Bronchial epithelial cell (primary cell): ENCODE results near the gene NUP54. TPM values are rescaled to one million over a fixed set of nuclear protein-coding genes. Genes with fewer than 3 reads are reported as not detected.

Source experiments
- DNase-seq: peaks from one replicate; pipeline ENCODE4 v3.0.0-alpha.2; 2010; ENCODE audit warnings: low read depth
- FAIRE-seq: peaks from 2 replicates; lab custom pipeline; 2011; peaks lifted over from hg19 to GRCh38; lab: Jason Lieb, UNC
- H3K27me3 ChIP-seq: 2 replicates; pipeline ENCODE4 v1.5.1; 2011; ENCODE audit warnings: low read length; ENCODE audit not compliant: control insufficient read depth, insufficient read depth
- H3K36me3 ChIP-seq: 2 replicates; pipeline ENCODE4 v1.5.1; 2011; ENCODE audit warnings: low read length; ENCODE audit not compliant: control insufficient read depth, insufficient read depth
- H3K4me3 ChIP-seq: 2 replicates; pipeline ENCODE4 v1.5.1; 2011; ENCODE audit warnings: mild to moderate bottlenecking, low read depth, low read length, control low read depth
- total RNA-seq: library from RNA; depleted of rRNA; stranded (reverse); fragments of >200 nt; gene quantifications from 2 replicates; pipeline ENCODE4 v1.2.1, GENCODE V29; 2014
- TF ChIP-seq, protein P1 (sequence below): IDR thresholded peaks from 2 replicates; pipeline ENCODE4 v1.5.1; 2011; ENCODE audit warnings: mild to moderate bottlenecking, moderate library complexity, low read length, control low read depth, inconsistent platforms; ENCODE audit not compliant: insufficient read depth, severe bottlenecking

NUP54 gene
- total RNA-seq, 1 donor from 2014 or later = 62.4 TPM

DNA sequence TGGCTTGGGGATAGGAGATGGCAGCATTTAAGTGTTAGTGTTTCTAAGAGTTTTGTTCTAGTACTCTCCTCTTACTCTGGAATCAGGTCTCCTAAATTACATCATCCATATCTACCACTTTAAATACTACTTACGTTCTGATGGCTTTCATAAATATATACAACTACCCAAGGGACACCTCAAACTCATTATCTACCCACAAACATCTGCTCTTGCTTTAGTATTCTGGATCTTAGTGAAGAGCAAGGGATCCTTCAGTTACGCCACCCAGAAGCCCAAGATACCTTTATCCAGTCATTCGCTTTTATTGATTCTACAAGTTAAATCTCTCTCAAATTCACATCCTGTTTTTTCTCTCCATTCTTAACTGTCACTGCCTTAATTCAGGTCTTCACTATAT, 7.0 kb downstream of the NUP54 start:
- no peak overlapping the region for H3K4me3 ChIP-seq
- peaks cover 5% of the 10 kb centered on the region for H3K36me3 ChIP-seq
- FAIRE-seq (no peak), DNase-seq (no peak)
- H3K27me3 ChIP-seq = no peaks in the 10 kb centered on the region
- TF ChIP-seq, protein P1, sequence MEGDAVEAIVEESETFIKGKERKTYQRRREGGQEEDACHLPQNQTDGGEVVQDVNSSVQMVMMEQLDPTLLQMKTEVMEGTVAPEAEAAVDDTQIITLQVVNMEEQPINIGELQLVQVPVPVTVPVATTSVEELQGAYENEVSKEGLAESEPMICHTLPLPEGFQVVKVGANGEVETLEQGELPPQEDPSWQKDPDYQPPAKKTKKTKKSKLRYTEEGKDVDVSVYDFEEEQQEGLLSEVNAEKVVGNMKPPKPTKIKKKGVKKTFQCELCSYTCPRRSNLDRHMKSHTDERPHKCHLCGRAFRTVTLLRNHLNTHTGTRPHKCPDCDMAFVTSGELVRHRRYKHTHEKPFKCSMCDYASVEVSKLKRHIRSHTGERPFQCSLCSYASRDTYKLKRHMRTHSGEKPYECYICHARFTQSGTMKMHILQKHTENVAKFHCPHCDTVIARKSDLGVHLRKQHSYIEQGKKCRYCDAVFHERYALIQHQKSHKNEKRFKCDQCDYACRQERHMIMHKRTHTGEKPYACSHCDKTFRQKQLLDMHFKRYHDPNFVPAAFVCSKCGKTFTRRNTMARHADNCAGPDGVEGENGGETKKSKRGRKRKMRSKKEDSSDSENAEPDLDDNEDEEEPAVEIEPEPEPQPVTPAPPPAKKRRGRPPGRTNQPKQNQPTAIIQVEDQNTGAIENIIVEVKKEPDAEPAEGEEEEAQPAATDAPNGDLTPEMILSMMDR = no peak

DNA sequence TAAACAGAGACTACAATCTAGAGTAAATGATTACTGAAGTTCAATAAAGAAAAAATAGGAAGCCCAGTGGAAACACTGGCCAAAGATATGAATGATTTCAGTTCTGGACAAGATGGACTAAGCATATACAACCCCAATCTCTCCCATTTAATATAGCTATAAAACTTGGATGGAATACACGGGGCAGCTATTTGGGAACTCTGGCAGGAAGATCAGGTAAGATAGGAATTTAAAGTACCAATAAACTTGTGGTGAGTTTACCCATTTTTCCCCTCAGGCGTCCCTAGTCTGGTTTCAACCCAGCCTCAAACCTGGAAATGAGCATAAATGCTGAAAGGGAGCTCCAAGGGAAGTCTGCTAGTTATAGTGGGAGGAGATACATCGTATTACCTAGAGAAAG, 20.4 kb downstream of the NUP54 start:
- Histone ChIP-seq H3K4me3 (no peak overlapping the region), H3K27me3 (no peaks in the 10 kb centered on the region), H3K36me3 (peaks cover 2% of the 10 kb centered on the region)
- TF ChIP-seq, protein P1 = no peak
- FAIRE-seq = no peak
- DNase-seq = no peak

DNA sequence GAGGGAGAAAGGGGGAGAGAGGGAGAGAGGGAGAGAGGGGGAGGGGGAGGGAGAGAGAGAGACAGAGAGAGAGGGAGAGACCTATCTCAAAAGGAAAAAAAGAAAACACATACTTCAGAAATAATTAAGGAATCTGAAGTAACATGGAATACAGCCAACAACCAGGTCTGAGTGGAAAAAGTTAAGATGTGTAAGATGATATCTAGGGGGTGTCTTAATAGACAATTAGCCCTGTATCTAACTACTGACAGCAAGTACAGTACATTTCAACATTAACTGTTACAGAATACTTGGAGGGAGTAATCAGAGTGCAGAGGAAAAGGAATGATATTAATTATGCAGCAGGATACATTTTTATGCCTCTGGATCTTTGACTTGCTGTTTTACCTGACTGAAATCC, 22.4 kb downstream of the NUP54 start:
- Histone ChIP-seq H3K4me3 (no peak overlapping the region), H3K27me3 (no peaks in the 10 kb centered on the region), H3K36me3 (peaks cover 3% of the 10 kb centered on the region)
- TF ChIP-seq, protein P1 = no peak
- no peak for DNase-seq
- FAIRE-seq = no peak

DNA sequence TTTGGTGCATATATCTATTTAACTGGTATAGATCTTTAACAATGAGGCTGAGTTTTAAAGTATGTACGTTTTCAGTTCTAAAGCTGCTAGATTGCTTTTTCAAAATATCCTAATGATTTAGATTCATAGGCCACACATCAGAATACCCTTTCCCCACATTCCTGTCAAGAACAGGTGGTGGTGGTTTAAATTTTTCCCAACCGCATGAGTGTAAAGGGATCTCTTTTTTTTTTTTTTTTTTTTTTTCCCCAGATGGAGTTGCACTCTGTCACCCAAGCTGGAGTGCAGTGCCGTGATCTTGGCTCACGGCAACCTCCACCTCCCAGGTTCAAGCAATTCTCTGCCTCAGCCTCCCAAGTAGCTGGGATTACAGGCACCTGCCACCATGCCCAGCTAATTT, 28.0 kb downstream of the NUP54 start:
- Histone ChIP-seq H3K36me3 (peaks cover 5% of the 10 kb centered on the region), H3K27me3 (no peaks in the 10 kb centered on the region), H3K4me3 (no peak overlapping the region)
- DNase-seq (no peak), FAIRE-seq (no peak)
- TF ChIP-seq, protein P1 = no peak

DNA sequence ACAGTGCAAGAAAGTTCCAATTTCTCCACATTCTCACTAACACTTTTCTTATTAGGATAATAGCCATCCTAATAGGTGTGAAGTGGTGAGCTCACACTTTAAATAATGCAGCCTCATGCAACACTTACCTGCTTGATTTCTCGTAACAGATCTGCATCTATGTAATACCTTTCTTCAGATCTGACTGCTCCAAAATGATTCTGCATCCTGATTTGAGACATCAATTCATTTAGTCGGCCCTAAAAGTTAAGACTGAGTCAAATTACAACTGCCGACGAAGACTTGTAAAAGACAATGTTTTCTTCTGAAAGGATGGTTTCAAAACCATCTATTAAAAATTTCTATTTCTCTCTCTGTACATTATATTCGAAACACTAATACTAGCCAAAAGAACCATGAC, 30.7 kb downstream of the NUP54 start:
- Histone ChIP-seq H3K36me3 (peaks cover 5% of the 10 kb centered on the region), H3K4me3 (no peak overlapping the region), H3K27me3 (no peaks in the 10 kb centered on the region)
- DNase-seq (no peak), FAIRE-seq (no peak)
- TF ChIP-seq, protein P1 = no peak

DNA sequence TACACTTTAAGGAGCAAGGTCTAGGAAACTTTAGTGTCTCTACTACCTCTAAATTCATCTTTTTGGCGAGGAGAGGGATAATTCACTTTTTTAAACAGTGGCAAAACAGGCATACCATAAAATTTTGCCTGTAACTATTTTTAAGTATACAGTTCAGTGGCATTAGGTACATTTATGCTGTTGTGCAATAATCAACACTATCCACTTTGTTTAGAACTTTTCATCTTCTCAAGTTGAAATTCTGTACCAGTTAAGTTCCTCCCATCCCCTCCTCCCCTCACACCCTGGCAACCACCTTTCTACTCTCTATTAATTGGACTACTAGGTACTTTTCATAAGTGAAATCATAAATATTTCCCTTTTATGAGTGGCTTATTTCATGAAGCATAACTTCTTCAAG, 31.4 kb downstream of the NUP54 start:
- Histone ChIP-seq H3K36me3 (peaks cover 5% of the 10 kb centered on the region), H3K4me3 (no peak overlapping the region), H3K27me3 (no peaks in the 10 kb centered on the region)
- FAIRE-seq (no peak), DNase-seq (no peak)
- TF ChIP-seq, protein P1 = no peak
